HepG2 (cell line): ENCODE results near the gene GRIK2. TPM values are rescaled to one million over a fixed set of nuclear protein-coding genes. Genes with fewer than 3 reads are reported as not detected.
A peak's percentile ranks its signal among the peaks of the same experiment; 100 is the strongest.

Experiments
- ATAC-seq: fragments of 200-7000 bp; cut with Tn5 transposase; 3 replicates; pipeline ENCODE4 v1.9.1; 2020; ENCODE audit warnings: mild to moderate bottlenecking, moderate library complexity
- BruUV-seq: library from RNA; stranded (reverse); fragments of 400-500 nt; replicated peaks from 2 replicates; lab custom pipeline; 2021; lab: Mats Ljungman, UMichigan
- CTCF ChIA-PET: fragments of 300-600 bp; formaldehyde crosslinking; extraction: SDS; loops from one replicate; lab custom pipeline; 2021; ENCODE audit warnings: low total read pairs, inconsistent platforms, low intra/inter-chr PET ratio; lab: Yijun Ruan, JAX
- POLR2A ChIA-PET: fragments of 350-600 bp; sonication (Branson Sonifier 250); formaldehyde crosslinking; loops from one replicate; lab custom pipeline; 2020; ENCODE audit warnings: antibody characterized with exemption, inconsistent platforms; lab: Yijun Ruan, JAX
- DNase-seq: peaks from one replicate; pipeline ENCODE4 v3.0.0-alpha.2; 2015; ENCODE audit warnings: low spot score
- FAIRE-seq: peaks from 3 replicates; lab custom pipeline; 2011; peaks lifted over from hg19 to GRCh38; lab: Jason Lieb, UNC
- H2AFZ ChIP-seq: one replicate; pipeline ENCODE4 v1.6.1; 2011; ENCODE audit warnings: low read length, inconsistent platforms
- H3K27ac ChIP-seq: fragments of 300-600 bp; 3 replicates; pipeline ENCODE4 v1.8.0; 2011; ENCODE audit warnings: mixed run types, mild to moderate bottlenecking, mixed read lengths, low read length, inconsistent platforms; ENCODE audit not compliant: insufficient read depth; ENCODE audit errors: extremely low read length
- H3K27me3 ChIP-seq, 2 experiments: fragments of 200-600 bp in 1 of 2; 2 replicates in 1 of 2; 3 replicates in 1 of 2; pipeline versions ENCODE4 v1.6.0 to v1.8.0; 2011; ENCODE audit warnings: low read length in 2 of 2, mild to moderate bottlenecking in 2 of 2, moderate library complexity in 2 of 2, inconsistent platforms in 1 of 2; ENCODE audit not compliant: insufficient read depth in 2 of 2, control insufficient read depth in 1 of 2
- H3K36me3 ChIP-seq, 2 experiments: fragments of 200-600 bp in 1 of 2; replicated peaks in 1 of 2; 2 replicates in 1 of 2; 3 replicates in 1 of 2; pipeline versions ENCODE4 v1.5.1 to v1.8.0; 2011; ENCODE audit warnings: low read length in 2 of 2, inconsistent platforms in 1 of 2; ENCODE audit not compliant: insufficient read depth in 2 of 2, control insufficient read depth in 1 of 2
- H3K4me1 ChIP-seq: 2 replicates; pipeline ENCODE4 v1.5.1; 2012; ENCODE audit warnings: low read length, inconsistent platforms; ENCODE audit not compliant: insufficient read depth
- H3K4me2 ChIP-seq: 2 replicates; pipeline ENCODE4 v1.6.0; 2011; ENCODE audit warnings: low read depth, low read length, inconsistent platforms
- H3K4me3 ChIP-seq, 3 experiments: fragments of 200-600 bp in 1 of 3; sonication (generic), shearing (Covaris generic) in 1 of 3; replicated peaks in 1 of 3; 2 replicates each; pipeline ENCODE4 v1.5.1; 2011 to 2016; ENCODE audit warnings: low read length in 3 of 3, inconsistent platforms in 2 of 3, low read depth in 2 of 3, mild to moderate bottlenecking in 2 of 3, control low read depth in 1 of 3, mixed read lengths in 1 of 3; ENCODE audit not compliant: insufficient read depth in 1 of 3
- H3K79me2 ChIP-seq: one replicate; pipeline ENCODE4 v1.6.1; 2011; ENCODE audit warnings: low read length, inconsistent platforms; ENCODE audit not compliant: insufficient read depth
- H3K9ac ChIP-seq: 2 replicates; pipeline ENCODE4 v1.6.0; 2011; ENCODE audit warnings: mild to moderate bottlenecking, low read depth, low read length, inconsistent platforms; ENCODE audit not compliant: insufficient read depth
- H3K9me3 ChIP-seq: 2 replicates; pipeline ENCODE4 v1.5.1; 2012; ENCODE audit warnings: mild to moderate bottlenecking, low read length
- H4K20me1 ChIP-seq: 2 replicates; pipeline ENCODE4 v1.6.0; 2011; ENCODE audit warnings: inconsistent platforms, mild to moderate bottlenecking, low read length, moderate library complexity; ENCODE audit not compliant: insufficient read depth
- ADNP ChIP-seq: sonication (generic); formaldehyde crosslinking; IDR thresholded peaks from 2 replicates; pipeline ENCODE4 v1.4.0; 2020; ENCODE audit warnings: missing genetic modification reagents
- AKAP8 ChIP-seq: sonication (generic); formaldehyde crosslinking; IDR thresholded peaks from 2 replicates; pipeline ENCODE4 v1.5.1; 2020; ENCODE audit warnings: mild to moderate bottlenecking, missing genetic modification reagents
- BCL6 ChIP-seq: IDR thresholded peaks from 2 replicates; pipeline ENCODE4 v1.6.1; 2016; ENCODE audit warnings: missing genetic modification reagents, missing compliant biosample characterization
- CTCF ChIP-seq: sonication (generic); formaldehyde crosslinking; IDR thresholded peaks from 2 replicates; pipeline ENCODE4 v1.5.0; 2020; ENCODE audit warnings: mild to moderate bottlenecking, missing genetic modification reagents, moderate library complexity
- GATA4 ChIP-seq: sonication (generic); IDR thresholded peaks from 2 replicates; pipeline ENCODE4 v1.6.1; 2016; ENCODE audit warnings: antibody characterized with exemption, low read depth, borderline replicate concordance
- HOXA5 ChIP-seq: sonication (generic); formaldehyde crosslinking; IDR thresholded peaks from 2 replicates; pipeline ENCODE4 v1.4.0; 2020; ENCODE audit warnings: missing genetic modification reagents
- KAT7 ChIP-seq: IDR thresholded peaks from 2 replicates; pipeline ENCODE4 v1.6.1; 2018; ENCODE audit warnings: borderline replicate concordance, missing compliant biosample characterization
- MAFF ChIP-seq: IDR thresholded peaks from 2 replicates; pipeline ENCODE4 v1.6.1; 2011; ENCODE audit warnings: low read depth, low read length, improper control_type of control experiment
- MTA3 ChIP-seq: sonication (generic); formaldehyde crosslinking; IDR thresholded peaks from 2 replicates; pipeline ENCODE4 v1.4.0; 2020; ENCODE audit warnings: missing genetic modification reagents
- MXI1 ChIP-seq: IDR thresholded peaks from 3 replicates; pipeline ENCODE4 v1.6.1; 2012; ENCODE audit warnings: low read depth, low read length, inconsistent platforms, borderline replicate concordance
- SCMH1 ChIP-seq: sonication (generic); formaldehyde crosslinking; IDR thresholded peaks from 2 replicates; pipeline ENCODE4 v1.9.0; 2021; ENCODE audit warnings: missing genetic modification reagents, mild to moderate bottlenecking, borderline replicate concordance
- STAG1 ChIP-seq: sonication (generic); formaldehyde crosslinking; IDR thresholded peaks from 2 replicates; pipeline ENCODE4 v1.4.0; 2020; ENCODE audit warnings: missing genetic modification reagents
- XRCC5 ChIP-seq: fragments of 200-400 bp; formaldehyde crosslinking; optimal IDR thresholded peaks from 2 replicates; pipeline ENCODE3; 2017; ENCODE audit warnings: mild to moderate bottlenecking, low read length
- ZNF382 ChIP-seq: sonication (generic); formaldehyde crosslinking; IDR thresholded peaks from 2 replicates; pipeline ENCODE4 v1.5.0; 2020; ENCODE audit warnings: missing genetic modification reagents, mild to moderate bottlenecking, borderline replicate concordance
- WGBS: methylation state at CpG from one replicate; pipeline ENCODE4 v1.1.6; 2017; ENCODE audit warnings: low lambda C conversion rate; 5-methylcytosine and 5-hydroxymethylcytosine counted together
- in situ Hi-C: cut with HindIII; loops from 2 replicates; pipeline ENCODE4 v1.10.0; 2017; ENCODE audit warnings: low pct_unique_long_range_greater_than_20kb; ENCODE audit not compliant: extremely low pct_ligation_motif_present
- intact Hi-C: fragments of 100-400 bp; cut with micrococcal nuclease; formaldehyde crosslinking; loops from one replicate; pipeline ENCODE4 v1.10.0; 2022; ENCODE audit not compliant: unreplicated experiment
- polyA plus RNA-seq, 8 experiments: library from polyadenylated mRNA; depleted of rRNA in 3 of 8; stranded (reverse) in 7 of 8; unstranded in 1 of 8; fragments of >200 nt; fragmentation: Illumina TruSeq in 4 of 8; extraction: Trizol in 4 of 8; gene quantifications; 2 replicates each; pipeline versions ENCODE4 v1.2.1 to v1.2.3, GENCODE V29; 2011 to 2016; ENCODE audit warnings: low read depth in 4 of 8, missing spikeins in 1 of 8, mixed read lengths in 1 of 8; ENCODE audit not compliant: insufficient read depth in 1 of 8
- total RNA-seq, 5 experiments: library from RNA; depleted of rRNA; stranded (reverse); fragments of >200 nt; fragmentation: Illumina TruSeq; extraction: Trizol; gene quantifications; 2 replicates each; pipeline ENCODE4 v1.2.3, GENCODE V29; 2016; ENCODE audit warnings: low read depth in 1 of 5
- TF ChIP-seq, protein P1 (sequence below): sonication (generic); formaldehyde crosslinking; conservative IDR thresholded peaks from 2 replicates; pipeline ENCODE4 v1.8.0; 2022; ENCODE audit warnings: low read depth, missing genetic modification reagents
- TF ChIP-seq, protein P2 (sequence below): sonication (generic); formaldehyde crosslinking; IDR thresholded peaks from 2 replicates; pipeline ENCODE4 v1.8.1; 2023; ENCODE audit warnings: mild to moderate bottlenecking, missing genetic modification reagents, borderline replicate concordance
- TF ChIP-seq, protein P3 (sequence below): sonication (generic); formaldehyde crosslinking; IDR thresholded peaks from 2 replicates; pipeline ENCODE4 v1.4.0; 2020; ENCODE audit warnings: missing genetic modification reagents, borderline replicate concordance

GRIK2 gene
- total and polyA plus RNA-seq, 2 of the 13 experiments (the other 11 are each of a cell fraction or from before 2014, with no cell fraction given): not detected

DNA sequence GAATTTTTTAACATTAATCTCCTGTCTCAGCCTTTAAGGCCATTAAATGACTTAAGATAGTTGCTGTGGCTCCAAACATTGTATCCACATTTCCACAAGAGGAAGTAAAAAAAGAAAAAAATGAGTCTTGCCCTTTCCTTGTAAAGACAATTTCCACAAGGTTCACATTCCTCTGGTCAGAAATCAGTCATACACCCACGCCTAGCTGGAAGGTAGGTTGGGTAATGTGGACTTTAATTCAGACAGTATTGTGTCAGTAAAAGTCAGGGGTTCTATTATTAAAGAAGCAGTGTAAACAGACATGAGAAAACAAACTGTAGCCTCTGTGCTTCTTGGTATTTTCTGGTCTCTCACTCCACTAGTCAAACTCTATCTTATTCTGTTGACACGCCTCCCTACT is 682.0 kb downstream of the GRIK2 start:
- H3K9ac ChIP-seq: no peak overlapping the region
- intact Hi-C loops (no loop called here), in situ Hi-C loops (no loop called here)
- ATAC-seq (no peak), DNase-seq (peak; percentile 4), FAIRE-seq (no peak)
- H3K4me1 ChIP-seq: no peaks in the 10 kb centered on the region
- CTCF ChIA-PET: no interaction called here
- POLR2A ChIA-PET: no interaction called here
- H3K27me3 ChIP-seq: no peaks in the 10 kb centered on the region
- no peaks in the 10 kb centered on the region for H3K36me3 ChIP-seq
- H2AFZ ChIP-seq: no peak overlapping the region
- H3K79me2 ChIP-seq: no peaks in the 10 kb centered on the region
- no peak overlapping the region for H3K4me3 ChIP-seq
- no peak overlapping the region for H3K4me2 ChIP-seq
- no peaks in the 10 kb centered on the region for H4K20me1 ChIP-seq
- no TSS peak for BruUV-seq
- peaks cover 8% of the 10 kb centered on the region; the same call in 1 of the 2 replicates for H3K9me3 ChIP-seq
- H3K27ac ChIP-seq: no peak overlapping the region
- TF ChIP-seq GATA4: no peak
- no peak for TF ChIP-seq SCMH1 (CRISPR knock-in tag)
- no peak for TF ChIP-seq STAG1
- no peak for TF ChIP-seq MXI1
- TF ChIP-seq, protein P1, sequence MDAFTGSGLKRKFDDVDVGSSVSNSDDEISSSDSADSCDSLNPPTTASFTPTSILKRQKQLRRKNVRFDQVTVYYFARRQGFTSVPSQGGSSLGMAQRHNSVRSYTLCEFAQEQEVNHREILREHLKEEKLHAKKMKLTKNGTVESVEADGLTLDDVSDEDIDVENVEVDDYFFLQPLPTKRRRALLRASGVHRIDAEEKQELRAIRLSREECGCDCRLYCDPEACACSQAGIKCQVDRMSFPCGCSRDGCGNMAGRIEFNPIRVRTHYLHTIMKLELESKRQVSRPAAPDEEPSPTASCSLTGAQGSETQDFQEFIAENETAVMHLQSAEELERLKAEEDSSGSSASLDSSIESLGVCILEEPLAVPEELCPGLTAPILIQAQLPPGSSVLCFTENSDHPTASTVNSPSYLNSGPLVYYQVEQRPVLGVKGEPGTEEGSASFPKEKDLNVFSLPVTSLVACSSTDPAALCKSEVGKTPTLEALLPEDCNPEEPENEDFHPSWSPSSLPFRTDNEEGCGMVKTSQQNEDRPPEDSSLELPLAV (CRISPR knock-in tag): no peak
- no peak for TF ChIP-seq HOXA5
- 0% methylated on average over 2 of the region's 2 CpGs for WGBS

DNA sequence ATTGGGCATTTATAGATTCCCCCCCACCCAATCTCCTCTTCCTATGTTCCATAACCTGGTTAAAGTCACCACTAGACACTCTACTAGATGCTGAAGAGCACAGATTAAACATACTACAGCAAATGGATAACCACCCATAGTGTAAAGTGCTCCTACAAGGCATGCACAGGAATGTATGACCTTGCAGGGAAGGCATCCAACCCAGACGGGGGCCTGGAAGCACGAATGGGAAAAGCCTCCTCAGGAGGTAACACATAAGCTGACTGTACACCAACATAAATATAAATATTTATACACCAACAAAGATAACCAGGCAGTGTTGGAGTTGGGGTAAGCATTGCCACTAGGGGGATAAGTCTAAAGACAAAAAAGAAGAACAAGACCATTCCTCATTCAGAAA is 691.7 kb downstream of the GRIK2 start:
- no peaks in the 10 kb centered on the region for H3K27me3 ChIP-seq
- no peaks in the 10 kb centered on the region for H3K79me2 ChIP-seq
- BruUV-seq: no TSS peak
- no peaks in the 10 kb centered on the region for H3K4me1 ChIP-seq
- H2AFZ ChIP-seq: no peak overlapping the region
- ATAC-seq: no peak
- H3K27ac ChIP-seq: no peak overlapping the region
- H4K20me1 ChIP-seq: no peaks in the 10 kb centered on the region
- H3K4me3 ChIP-seq: no peak overlapping the region
- no peak for DNase-seq
- CTCF ChIA-PET: no interaction called here
- no peaks in the 10 kb centered on the region for H3K36me3 ChIP-seq
- POLR2A ChIA-PET: no interaction called here
- no peak overlapping the region for H3K9ac ChIP-seq
- WGBS: 0% methylated on average over 2 of the region's 2 CpGs
- no peaks in the 10 kb centered on the region for H3K9me3 ChIP-seq
- H3K4me2 ChIP-seq: no peak overlapping the region
- in situ Hi-C loops: no loop called here
- FAIRE-seq: no peak
- intact Hi-C loops: no loop called here
- no peak for TF ChIP-seq AKAP8
- TF ChIP-seq KAT7 (CRISPR knock-in tag): no peak
- no peak for TF ChIP-seq BCL6 (CRISPR knock-in tag)
- TF ChIP-seq, protein P2, sequence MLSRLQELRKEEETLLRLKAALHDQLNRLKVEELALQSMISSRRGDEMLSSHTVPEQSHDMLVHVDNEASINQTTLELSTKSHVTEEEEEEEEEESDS (CRISPR knock-in tag): no peak
- TF ChIP-seq ZNF382 (CRISPR knock-in tag): no peak
- no peak for TF ChIP-seq ADNP
- TF ChIP-seq XRCC5: no peak
- TF ChIP-seq CTCF (CRISPR knock-in tag): no peak
- TF ChIP-seq MTA3 (CRISPR knock-in tag): no peak
- TF ChIP-seq, protein P3, sequence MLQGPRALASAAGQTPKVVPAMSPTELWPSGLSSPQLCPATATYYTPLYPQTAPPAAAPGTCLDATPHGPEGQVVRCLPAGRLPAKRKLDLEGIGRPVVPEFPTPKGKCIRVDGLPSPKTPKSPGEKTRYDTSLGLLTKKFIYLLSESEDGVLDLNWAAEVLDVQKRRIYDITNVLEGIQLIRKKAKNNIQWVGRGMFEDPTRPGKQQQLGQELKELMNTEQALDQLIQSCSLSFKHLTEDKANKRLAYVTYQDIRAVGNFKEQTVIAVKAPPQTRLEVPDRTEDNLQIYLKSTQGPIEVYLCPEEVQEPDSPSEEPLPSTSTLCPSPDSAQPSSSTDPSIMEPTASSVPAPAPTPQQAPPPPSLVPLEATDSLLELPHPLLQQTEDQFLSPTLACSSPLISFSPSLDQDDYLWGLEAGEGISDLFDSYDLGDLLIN (CRISPR knock-in tag): no peak
- TF ChIP-seq MAFF: no peak
